M059J (cell line): ENCODE measurements around the gene PRSS37. TPM values are rescaled to one million over a fixed set of nuclear protein-coding genes. Genes with fewer than 3 reads are reported as not detected.

Experiments used
- total RNA-seq: library from RNA; depleted of rRNA; stranded (reverse); fragments of >200 nt; shearing (Covaris generic); gene quantifications from 2 replicates; pipeline ENCODE4 v1.2.3, GENCODE V29; 2014; rRNA removed

Gene PRSS37
- total RNA-seq, 1 experiment from 2014 or later, result not detected

Other genes starting within 250 kb of the PRSS37 start
- 8.1 and 10.7 TPM in 2 replicates for gene DENND11, start 139.3 kb downstream of the PRSS37 start, total RNA-seq
- gene WEE2, start 133.1 kb downstream of the PRSS37 start, total RNA-seq, result not detected in 2 replicates
- gene SSBP1, start 103.1 kb downstream of the PRSS37 start, total RNA-seq, result 320 and 374 TPM in 2 replicates
- not detected in 2 replicates for gene TAS2R3, start 77.4 kb downstream of the PRSS37 start, total RNA-seq
- 0.20 TPM in 1 of 2 replicates, not detected in the other for gene TAS2R4, start 64.8 kb downstream of the PRSS37 start, total RNA-seq
- gene TAS2R5, start 51.3 kb downstream of the PRSS37 start, total RNA-seq, result 0.30 TPM in 1 of 2 replicates, not detected in the other
- not detected in 2 replicates for gene OR9A4, start 74.9 kb upstream of the PRSS37 start, total RNA-seq
- gene CLEC5A, start 105.5 kb upstream of the PRSS37 start, total RNA-seq, result not detected in 2 replicates
- gene TAS2R38, start 132.3 kb upstream of the PRSS37 start, total RNA-seq, result not detected in 2 replicates
- 0.10 and 0.20 TPM in 2 replicates for gene MGAM, start 154.4 kb upstream of the PRSS37 start, total RNA-seq